Heart left ventricle (tissue), 16 donors: ENCODE measurements around the gene WWTR1. TPM values are rescaled to one million over a fixed set of nuclear protein-coding genes. Genes with fewer than 3 reads are reported as not detected.
A peak's percentile ranks its signal among the peaks of the same experiment; 100 is the strongest.

Source experiments
- ATAC-seq, 4 donors: fragments of 200-7000 bp; cut with Tn5 transposase; one replicate each; pipeline ENCODE4 v1.9.1; 2020 to 2022; ENCODE audit warnings: moderate library complexity in 4 of 4, mild to moderate bottlenecking in 3 of 4, moderate number of reproducible peaks in 1 of 4
- DNase-seq, 5 donors: peaks; one replicate each; pipeline ENCODE4 v3.0.0-alpha.2; 2020
- H3K27ac ChIP-seq, 12 donors: fragments of 200-600 bp; sonication (generic) in 4 of 12; one replicate each; pipeline versions ENCODE4 v1.5.0 to v1.8.0; 2016 to 2022; ENCODE audit warnings: mild to moderate bottlenecking in 2 of 12
- H3K27me3 ChIP-seq, 9 donors: fragments of 200-600 bp; sonication (generic) in 2 of 9; one replicate each; pipeline versions ENCODE4 v1.5.1 to v1.8.0; 2016 to 2022; ENCODE audit warnings: mild to moderate bottlenecking in 3 of 9
- H3K36me3 ChIP-seq, 9 donors: fragments of 200-600 bp; sonication (generic) in 2 of 9; one replicate each; pipeline versions ENCODE4 v1.5.0 to v1.8.0; 2018 to 2022; ENCODE audit warnings: mild to moderate bottlenecking in 2 of 9
- H3K4me1 ChIP-seq, 12 donors: fragments of 200-600 bp; sonication (generic) in 4 of 12; one replicate each; pipeline versions ENCODE4 v1.5.0 to v1.8.0; 2016 to 2022; ENCODE audit warnings: mild to moderate bottlenecking in 3 of 12
- H3K4me3 ChIP-seq, 12 donors: fragments of 200-600 bp; sonication (generic) in 4 of 12; one replicate each; pipeline versions ENCODE4 v1.5.0 to v1.8.0; 2017 to 2022; ENCODE audit warnings: mild to moderate bottlenecking in 9 of 12, moderate library complexity in 4 of 12
- H3K9me3 ChIP-seq, 12 donors: fragments of 200-600 bp; sonication (generic) in 4 of 12; one replicate each; pipeline versions ENCODE4 v1.5.0 to v1.8.0; 2016 to 2022; ENCODE audit warnings: mild to moderate bottlenecking in 1 of 12
- CTCF ChIP-seq, 12 donors: fragments of 200-600 bp; sonication (generic) in 4 of 12; IDR thresholded peaks; one replicate each; pipeline versions ENCODE4 v1.5.0 to v1.8.0; 2018 to 2022; ENCODE audit warnings: antibody characterized with exemption in 12 of 12, mild to moderate bottlenecking in 5 of 12
- POLR2A ChIP-seq, 2 donors: fragments of 450-650 bp; IDR thresholded peaks; one replicate each; pipeline ENCODE4 v1.6.1; 2017; ENCODE audit warnings: antibody characterized with exemption in 2 of 2, mild to moderate bottlenecking in 2 of 2, moderate library complexity in 2 of 2
- WGBS, 4 donors: extraction: QIAGEN DNeasy Blood & Tissue Kit in 2 of 4; methylation state at CpG; one replicate each; pipeline versions ENCODE4 v1.1.5 to v1.1.7; 2013 to 2018; 5-methylcytosine and 5-hydroxymethylcytosine counted together
- intact Hi-C, 10 donors: fragments of 100-400 bp; cut with DNase I; formaldehyde crosslinking; loops; one replicate each; pipeline versions ENCODE4 v1.11.1 to v1.14.2; 2022
- polyA plus RNA-seq, 2 donors: library from polyadenylated mRNA; stranded (reverse); fragments of 200-250 nt; gene quantifications; one replicate each; pipeline ENCODE4 v1.2.3, GENCODE V29; 2013
- total RNA-seq, 9 donors: library from RNA; depleted of rRNA in 2 of 9; stranded (reverse); fragments of >200 nt in 2 of 9; fragmentation: NEBNext Ultra II Directional in 3 of 9; extraction: Animal tissue kit (Norgen Biotek cat#: 25700) in 3 of 9; gene quantifications; one replicate each; pipeline versions ENCODE4 v1.1.0 to v1.2.4, GENCODE V29; 2016 to 2023
- donor health status: ischemic (EF 13 %, LVEDD 7.1; RV severe dilation, severe dysfunction).
- donor health status: healthy with polysubstance abuse.
- donor health status: DM: no; HTN: yes; CAD: no.
- donor health status: DM: no; HTN: no; CAD: no.
- donor health status: ischemic (EF 25% LVEDD 6.9; RV normal size, moderate dysfunction).
- donor health status: ischemic (EF 25% LVEDD 5.7; RV mildly dilated, moderate dysfunction).
- donor health status: healthy.
- donor health status: DM: yes; HTN: yes; CAD: no.
- donor health status: ischemic (EF 35%, LVEDD 5.7; RV mildly dilated, moderate dysfunction).
- donor health status: nonischemic (EF 11% LVEDD 7.7; RV severe dilation, severe dysfunction).
- donor health status: DM: yes; HTN: yes; CAD: no.
- donor health status: PGD.
- donor health status: ischemic (EF 29% LVEDD 5.4; RV normal size, mild dysfunction).
- donor health status: nonischemic (EF 23%, LVEDD 6.1; RV moderate dilation, normal function).

WWTR1 gene
- total and polyA plus RNA-seq, 11 donors: 14.5 to 71.7 (median 41.2) TPM

GRCh38 chr3:149541091-149541491, 116.7 kb downstream of the WWTR1 start:
- Histone ChIP-seq H3K36me3 (peaks cover 0 to 17% (median 12%) of the 10 kb centered on the region in 9 donors), H3K4me1 (peaks cover 0 to 42% (median 22%) of the 10 kb centered on the region in 12 donors), H3K27ac (peak overlapping the region in 2 of 12 donors; percentile 16 to 38), H3K9me3 (no peaks in the 10 kb centered on the region), H3K4me3 (no peak overlapping the region), H3K27me3 (no peaks in the 10 kb centered on the region)
- intact Hi-C loops: no loop called here
- TF ChIP-seq CTCF (IDR thresholded peaks at IDR 0.05) (peak in 1 of 12 donors; percentile 30), POLR2A (IDR thresholded peaks at IDR 0.05) (no peak)
- no peak for DNase-seq
- no peak for ATAC-seq
- WGBS, 4 donors: 52 to 64% (median 56%) methylated on average over 3 of the region's 3 CpGs

- Histone ChIP-seq H3K4me3 (no peak overlapping the region), H3K4me1 (peaks cover 0 to 63% (median 38%) of the 10 kb centered on the region in 12 donors), H3K9me3 (no peaks in the 10 kb centered on the region), H3K27ac (no peak overlapping the region), H3K36me3 (peaks cover 0 to 17% (median 12%) of the 10 kb centered on the region in 9 donors), H3K27me3 (no peaks in the 10 kb centered on the region)
- ATAC-seq (no peak), DNase-seq (no peak)
- 86 to 91% (median 90%) methylated on average over 1 of the region's 1 CpG for WGBS, 4 donors
- TF ChIP-seq POLR2A (IDR thresholded peaks at IDR 0.05) (no peak), CTCF (IDR thresholded peaks at IDR 0.05) (no peak)
- intact Hi-C loops: loop anchor here in 2 of 10 donors (5.0 to 10.0 kb wide), 2 partner anchors 116 to 119 kb away; partner anchors contain the start of gene WWTR1 (in 2 of the 2)
Observed at GRCh38 chr3:149538371-149538770, 119.5 kb downstream of the WWTR1 start.

GRCh38 chr3:149536429-149536828, 121.4 kb downstream of the WWTR1 start:
- intact Hi-C loops: loop anchor here in 2 of 10 donors (5.0 to 10.0 kb wide), 2 partner anchors 118 to 121 kb away; partner anchors contain the start of gene WWTR1 (in 2 of the 2)
- peak; percentile 75 to 86 (median 80) for DNase-seq
- no peak for TF ChIP-seq POLR2A (IDR thresholded peaks at IDR 0.05)
- TF ChIP-seq CTCF (IDR thresholded peaks at IDR 0.05): no peak
- Histone ChIP-seq H3K27ac (peak overlapping the region in 5 of 12 donors; percentile 7 to 63 (median 20)), H3K27me3 (no peaks in the 10 kb centered on the region), H3K4me3 (no peak overlapping the region), H3K36me3 (peaks cover 0 to 8% (median 4%) of the 10 kb centered on the region in 9 donors), H3K9me3 (no peaks in the 10 kb centered on the region), H3K4me1 (peaks cover 0 to 73% (median 43%) of the 10 kb centered on the region in 12 donors)
- 13 to 32% (median 17%) methylated on average over 11 of the region's 11 CpGs for WGBS, 4 donors
- ATAC-seq: peak; percentile 82 to 85 (median 84)

- H3K27me3 ChIP-seq: no peaks in the 10 kb centered on the region
- intact Hi-C loops: loop anchor here in 2 of 10 donors (5.0 to 10.0 kb wide), 2 partner anchors 119 to 122 kb away; partner anchors contain the start of gene WWTR1 (in 2 of the 2)
- peak overlapping the region in 7 of 12 donors; percentile 5 to 63 (median 31) for H3K27ac ChIP-seq
- DNase-seq (no peak), ATAC-seq (no peak)
- no peaks in the 10 kb centered on the region for H3K36me3 ChIP-seq
- no peak for TF ChIP-seq CTCF (IDR thresholded peaks at IDR 0.05)
- no peak for TF ChIP-seq POLR2A (IDR thresholded peaks at IDR 0.05)
- 57 to 71% (median 65%) methylated on average over 8 of the region's 8 CpGs for WGBS, 4 donors
- no peaks in the 10 kb centered on the region for H3K9me3 ChIP-seq
- H3K4me1 ChIP-seq: peaks cover 0 to 75% (median 46%) of the 10 kb centered on the region in 12 donors
- H3K4me3 ChIP-seq: no peak overlapping the region
Observed at GRCh38 chr3:149535333-149535685, 122.5 kb downstream of the WWTR1 start.
